NCI-H146 treated with DMSO at 0.1 percent for 48 hours (cell line): Measurements from ENCODE around the gene SDF4.

Experiments used
- DNase-seq: peaks from one replicate; lab custom pipeline; 2025; ENCODE audit not compliant: unreplicated experiment; lab: John Stamatoyannopoulos, UW

The SDF4 gene

GRCh38 chr1:1242461-1243265 lies 10.9 kb upstream of the SDF4 start:
- DNase-seq, result no peak

GRCh38 chr1:1241588-1242219 lies 9.9 kb upstream of the SDF4 start:
- DNase-seq, result no peak

- no peak for DNase-seq
Measured at GRCh38 chr1:1240822-1241587, 9.2 kb upstream of the SDF4 start.

GRCh38 chr1:1240348-1240732 lies 8.5 kb upstream of the SDF4 start:
- DNase-seq, result no peak

DNA sequence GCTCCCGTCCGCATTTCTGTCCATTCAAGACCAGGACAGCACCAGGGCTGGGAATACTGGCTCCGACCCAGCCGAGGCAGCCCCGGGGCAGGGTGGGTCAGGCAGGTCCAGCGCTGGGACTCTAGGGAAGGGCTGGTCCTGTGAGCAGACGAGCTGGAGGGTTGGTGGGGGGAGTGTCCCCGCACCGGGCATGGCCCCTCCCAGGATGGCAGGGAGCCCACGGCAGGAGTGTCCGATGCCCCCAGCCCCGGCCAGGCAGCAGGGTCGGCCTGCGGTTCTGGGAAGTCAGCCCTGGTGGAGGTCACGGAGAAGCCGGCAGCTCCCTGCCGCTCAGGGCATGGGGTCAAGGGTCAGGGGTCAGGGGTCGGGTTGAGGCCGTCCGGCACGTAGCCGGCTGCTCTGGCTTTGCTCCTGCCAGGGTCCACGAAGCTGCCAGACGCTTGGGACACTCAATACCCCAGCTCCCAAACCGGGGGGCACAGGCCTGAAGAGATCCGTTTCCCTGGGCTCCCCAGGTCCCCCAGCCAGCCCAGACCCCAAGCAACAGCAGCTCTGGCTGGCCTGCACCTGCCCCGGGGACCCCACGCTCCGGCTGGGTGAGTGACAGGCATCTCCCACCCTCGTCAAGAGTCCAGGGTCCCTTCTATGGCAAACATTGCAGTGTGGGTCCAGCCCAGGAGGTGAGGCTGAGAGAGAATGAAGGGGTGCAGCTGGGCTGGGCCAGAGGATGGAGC lies 8.0 kb upstream of the SDF4 start:
- DNase-seq, result no peak

DNA sequence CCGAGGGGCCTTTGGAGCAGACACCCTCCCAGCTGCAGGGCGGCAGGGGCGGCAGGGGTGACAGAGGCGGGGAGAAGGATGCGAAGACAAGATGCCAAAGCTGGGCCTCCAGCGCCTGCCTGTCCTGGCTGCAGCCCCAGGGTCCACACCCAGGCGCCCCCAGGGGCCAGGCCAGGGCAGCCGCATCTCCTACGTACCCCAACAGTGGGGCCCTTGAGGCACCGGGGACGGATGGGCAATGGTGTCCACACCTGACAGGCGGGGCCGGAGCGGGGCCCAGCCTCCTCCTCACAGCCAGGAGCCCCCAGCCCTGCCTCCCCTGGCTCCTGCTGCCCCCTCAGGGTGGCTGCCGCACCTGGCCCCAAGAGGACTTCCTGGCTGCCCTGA lies 7.4 kb upstream of the SDF4 start:
- no peak for DNase-seq

DNA sequence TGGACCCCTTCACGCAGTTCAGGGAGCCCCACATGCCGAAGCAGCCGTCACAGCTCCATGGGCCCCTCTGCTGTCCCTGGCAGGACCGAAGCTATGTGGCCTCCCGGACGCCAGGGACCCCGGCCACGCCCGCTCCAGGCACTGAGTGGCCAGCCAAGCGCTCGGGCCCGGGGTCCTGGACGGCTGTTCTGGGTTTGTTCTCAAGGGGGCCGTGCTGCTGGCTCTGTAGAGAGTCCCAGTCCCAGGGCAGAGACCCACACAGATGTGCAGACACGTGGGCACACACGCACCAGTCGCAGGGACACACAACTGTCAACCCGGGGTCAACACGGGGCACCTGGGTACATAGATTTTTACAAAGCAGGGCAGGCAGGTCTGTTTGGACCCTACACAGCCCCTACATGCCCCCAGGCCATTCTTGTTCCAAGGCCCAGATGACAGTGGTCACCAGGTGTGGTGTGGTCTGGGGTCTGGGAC lies 6.9 kb upstream of the SDF4 start:
- DNase-seq, result no peak

GRCh38 chr1:1237874-1238701 lies 6.3 kb upstream of the SDF4 start:
- DNase-seq, result no peak

- DNase-seq, result no peak
Measured at GRCh38 chr1:1236945-1237873, 5.4 kb upstream of the SDF4 start.

- DNase-seq, result no peak
Measured at GRCh38 chr1:1236176-1236763, 4.5 kb upstream of the SDF4 start.

DNA sequence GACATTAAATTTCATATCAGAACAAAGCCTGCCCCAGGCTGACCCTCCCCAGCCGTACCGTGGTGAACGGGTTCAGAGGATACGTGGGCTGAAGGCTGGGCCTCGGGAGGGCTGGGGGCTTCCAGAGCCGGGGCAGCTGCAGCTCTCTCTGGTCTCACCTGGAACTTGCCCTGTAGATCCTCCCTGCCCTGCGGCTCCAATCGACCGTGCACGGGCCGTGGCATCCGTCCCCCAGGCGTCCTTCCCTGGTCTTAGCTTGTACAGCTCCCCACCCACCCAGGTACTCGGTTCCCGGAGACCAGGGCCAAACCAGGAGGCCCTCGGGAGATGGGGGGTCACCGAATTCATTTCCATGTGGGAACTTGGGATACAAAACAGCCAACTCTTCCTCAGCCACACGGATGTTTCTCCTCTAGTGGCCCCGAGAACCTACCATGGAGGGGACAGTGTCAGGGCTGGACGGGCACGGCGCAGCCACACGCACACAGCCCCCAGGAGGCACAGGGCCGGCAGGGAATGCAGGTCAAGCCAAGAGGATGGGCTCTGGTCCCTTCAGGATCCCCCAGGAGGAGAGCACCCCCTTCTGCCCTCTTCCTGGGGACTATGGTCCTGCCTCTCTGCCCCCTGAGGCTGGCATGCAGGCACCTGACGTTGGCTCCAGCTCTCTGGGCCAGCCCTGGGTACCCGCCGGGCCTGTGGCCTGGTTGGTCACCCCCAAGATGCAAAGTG lies 3.4 kb upstream of the SDF4 start:
- DNase-seq, result no peak

- DNase-seq, result no peak
Measured at GRCh38 chr1:1234180-1234808, 2.5 kb upstream of the SDF4 start.

GRCh38 chr1:1233567-1233892 lies 1.7 kb upstream of the SDF4 start:
- no peak for DNase-seq

DNA sequence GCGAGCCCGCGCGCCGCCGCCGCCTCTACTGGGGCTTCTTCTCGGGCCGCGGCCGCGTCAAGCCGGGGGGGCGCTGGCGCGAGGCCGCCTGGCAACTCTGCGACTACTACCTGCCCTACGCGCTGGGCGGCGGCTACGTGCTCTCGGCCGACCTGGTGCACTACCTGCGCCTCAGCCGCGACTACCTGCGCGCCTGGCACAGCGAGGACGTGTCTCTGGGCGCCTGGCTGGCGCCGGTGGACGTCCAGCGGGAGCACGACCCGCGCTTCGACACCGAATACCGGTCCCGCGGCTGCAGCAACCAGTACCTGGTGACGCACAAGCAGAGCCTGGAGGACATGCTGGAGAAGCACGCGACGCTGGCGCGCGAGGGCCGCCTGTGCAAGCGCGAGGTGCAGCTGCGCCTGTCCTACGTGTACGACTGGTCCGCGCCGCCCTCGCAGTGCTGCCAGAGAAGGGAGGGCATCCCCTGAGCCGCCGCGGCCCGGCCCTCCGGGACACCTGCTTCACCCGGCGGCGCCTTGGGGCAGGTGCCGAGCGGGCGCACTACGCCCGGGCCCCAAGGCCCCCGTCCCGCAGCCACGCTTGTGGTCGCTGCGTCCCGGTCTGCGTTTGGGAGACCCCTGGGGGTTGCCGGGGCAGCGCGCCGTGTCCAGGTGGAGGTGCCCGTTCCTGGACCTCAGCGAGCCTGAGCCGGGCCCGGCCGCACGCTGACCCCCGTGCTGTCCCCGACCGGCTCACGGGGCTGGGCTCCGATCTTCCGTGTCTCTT lies 1.2 kb upstream of the SDF4 start:
- no peak for DNase-seq

DNA sequence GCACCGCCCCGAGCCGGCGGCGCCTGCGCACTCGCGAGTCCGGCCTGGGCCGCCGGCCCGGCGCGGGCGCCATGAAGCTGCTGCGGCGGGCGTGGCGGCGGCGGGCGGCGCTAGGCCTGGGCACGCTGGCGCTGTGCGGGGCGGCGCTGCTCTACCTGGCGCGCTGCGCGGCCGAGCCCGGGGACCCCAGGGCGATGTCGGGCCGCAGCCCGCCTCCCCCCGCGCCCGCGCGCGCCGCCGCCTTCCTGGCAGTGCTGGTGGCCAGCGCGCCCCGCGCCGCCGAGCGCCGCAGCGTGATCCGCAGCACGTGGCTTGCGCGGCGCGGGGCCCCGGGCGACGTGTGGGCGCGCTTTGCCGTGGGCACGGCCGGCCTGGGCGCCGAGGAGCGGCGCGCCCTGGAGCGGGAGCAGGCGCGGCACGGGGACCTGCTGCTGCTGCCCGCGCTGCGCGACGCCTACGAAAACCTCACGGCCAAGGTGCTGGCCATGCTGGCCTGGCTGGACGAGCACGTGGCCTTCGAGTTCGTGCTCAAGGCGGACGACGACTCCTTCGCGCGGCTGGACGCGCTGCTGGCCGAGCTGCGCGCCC lies 501 bp upstream of the SDF4 start, which contains the start of gene B3GALT6:
Gene B3GALT6, plus strand, starts transcription at position 30 of the 588 bp plus-strand sequence. Its CDS starts 42 bp downstream, at position 72.
- DNase-seq, result no peak

GRCh38 chr1:1230656-1231399 lies 973 bp downstream of the SDF4 start:
- no peak for DNase-seq
